ENCODE results near the gene NEIL3. TPM values are rescaled to one million over a fixed set of nuclear protein-coding genes. Genes with fewer than 3 reads are reported as not detected.

NEIL3 gene
- total RNA-seq, 4 donors from 2014 or later, result 2.1 to 8.3 (median 3.4) TPM

- intact Hi-C loops (cut with DNase I), result no loop called here
- 58 to 75% methylated on average over 2 of the region's 2 CpGs for WGBS, 2 donors
- H3K36me3 ChIP-seq, result no peaks in the 10 kb centered on the region
- DNase-seq, result no peak
- H3K4me3 ChIP-seq, result no peak overlapping the region
- no peaks in the 10 kb centered on the region for H3K4me1 ChIP-seq
- no peaks in the 10 kb centered on the region for H3K9me3 ChIP-seq
- no peaks in the 10 kb centered on the region for H3K27me3 ChIP-seq
- H3K27ac ChIP-seq, result no peak overlapping the region
- TF ChIP-seq POLR2A (IDR thresholded peaks at IDR 0.05), result no peak
- TF ChIP-seq CTCF (IDR thresholded peaks at IDR 0.05), result no peak
Measured at GRCh38 chr4:177376024-177376423, 66.3 kb downstream of the NEIL3 start.

- Histone ChIP-seq H3K27me3 (no peaks in the 10 kb centered on the region), H3K9me3 (no peaks in the 10 kb centered on the region), H3K27ac (no peak overlapping the region), H3K4me3 (no peak overlapping the region), H3K36me3 (no peaks in the 10 kb centered on the region), H3K4me1 (no peaks in the 10 kb centered on the region)
- intact Hi-C loops (cut with DNase I), result no loop called here
- WGBS, 2 donors, result 94 to 98% methylated on average over 9 to 11 of the region's 19 CpGs
- no peak for DNase-seq
- TF ChIP-seq POLR2A (IDR thresholded peaks at IDR 0.05), result no peak
- TF ChIP-seq CTCF (IDR thresholded peaks at IDR 0.05), result peak in 1 of 6 experiments; percentile 33
Measured at GRCh38 chr4:177380730-177381287, 71.1 kb downstream of the NEIL3 start.

GRCh38 chr4:177381762-177382310 is 72.2 kb downstream of the NEIL3 start:
- DNase-seq, result no peak
- H3K4me3 ChIP-seq, result no peak overlapping the region
- no peak overlapping the region for H3K27ac ChIP-seq
- H3K36me3 ChIP-seq, result no peaks in the 10 kb centered on the region
- no peaks in the 10 kb centered on the region for H3K9me3 ChIP-seq
- intact Hi-C loops (cut with DNase I), result no loop called here
- WGBS, 2 donors, result 87 to 94% methylated on average over 6 to 10 of the region's 13 CpGs
- H3K4me1 ChIP-seq, result no peaks in the 10 kb centered on the region
- H3K27me3 ChIP-seq, result no peaks in the 10 kb centered on the region
- TF ChIP-seq POLR2A (IDR thresholded peaks at IDR 0.05) (no peak), CTCF (IDR thresholded peaks at IDR 0.05) (no peak)

GRCh38 chr4:177384856-177385397 is 75.3 kb downstream of the NEIL3 start:
- Histone ChIP-seq H3K4me1 (no peaks in the 10 kb centered on the region), H3K27ac (no peak overlapping the region), H3K4me3 (no peak overlapping the region), H3K27me3 (no peaks in the 10 kb centered on the region), H3K9me3 (no peaks in the 10 kb centered on the region), H3K36me3 (no peaks in the 10 kb centered on the region)
- WGBS, 2 donors, result 73 to 75% methylated on average over 4 of the region's 4 CpGs
- intact Hi-C loops (cut with DNase I), result no loop called here
- TF ChIP-seq CTCF (IDR thresholded peaks at IDR 0.05) (no peak), POLR2A (IDR thresholded peaks at IDR 0.05) (no peak)
- no peak for DNase-seq

GRCh38 chr4:177385576-177386277 is 76.1 kb downstream of the NEIL3 start:
- TF ChIP-seq CTCF (IDR thresholded peaks at IDR 0.05), result no peak
- no peak for TF ChIP-seq POLR2A (IDR thresholded peaks at IDR 0.05)
- no peaks in the 10 kb centered on the region for H3K4me1 ChIP-seq
- no peaks in the 10 kb centered on the region for H3K36me3 ChIP-seq
- DNase-seq, result no peak
- intact Hi-C loops (cut with DNase I), result no loop called here
- H3K9me3 ChIP-seq, result no peaks in the 10 kb centered on the region
- no peaks in the 10 kb centered on the region for H3K27me3 ChIP-seq
- no peak overlapping the region for H3K27ac ChIP-seq
- 47 to 68% methylated on average over 2 of the region's 2 CpGs for WGBS, 2 donors
- no peak overlapping the region for H3K4me3 ChIP-seq

Measured in esophagus squamous epithelium (tissue), 5 donors.